Transverse colon (tissue), 3 donors: ENCODE measurements around the gene TNRC18.

ENCODE experiments used
- CTCF ChIP-seq, 5 experiments: fragments of 200-600 bp in 3 of 5; fragments of 450-650 bp in 2 of 5; sonication (generic) in 3 of 5; IDR thresholded peaks; 1 replicate in 2 of 5; 2 replicates in 3 of 5; pipeline ENCODE4 v1.5.1; 2016 to 2017; ENCODE audit warnings: antibody characterized with exemption in 5 of 5, inconsistent platforms in 3 of 5, mild to moderate bottlenecking in 2 of 5, moderate library complexity in 1 of 5
- POLR2A ChIP-seq: fragments of 450-650 bp; IDR thresholded peaks from one replicate; pipeline ENCODE4 v1.6.1; 2016; ENCODE audit warnings: antibody characterized with exemption, mild to moderate bottlenecking, moderate library complexity

- TF ChIP-seq CTCF (IDR thresholded peaks at IDR 0.05): no peak
- TF ChIP-seq POLR2A: no peak
Observed at GRCh38 chr7:5429253-5429856, 5.7 kb upstream of the TNRC18 start.
